HFFc6 (cell line): ENCODE data around the gene SUCO. TPM values are rescaled to one million over a fixed set of nuclear protein-coding genes. Genes with fewer than 3 reads are reported as not detected.

Experiments used
- DNase-seq: peaks from one replicate; pipeline ENCODE4 v3.0.0-alpha.2; 2018
- H3K27ac Mint-ChIP-seq: 2 replicates; pipeline ENCODE4 v1.8.0; 2020; ENCODE audit warnings: mild to moderate bottlenecking, mixed read lengths
- H3K27me3 Mint-ChIP-seq: 2 replicates; pipeline ENCODE4 v1.8.0; 2021; ENCODE audit warnings: mild to moderate bottlenecking, moderate library complexity, mixed read lengths; ENCODE audit not compliant: insufficient read depth
- H3K36me3 Mint-ChIP-seq: 2 replicates; pipeline ENCODE4 v1.8.0; 2021; ENCODE audit warnings: low read depth, mixed read lengths
- H3K4me1 Mint-ChIP-seq: 2 replicates; pipeline ENCODE4 v1.8.0; 2020; ENCODE audit warnings: low read depth, mixed read lengths
- H3K4me3 Mint-ChIP-seq: 2 replicates; pipeline ENCODE4 v1.8.0; 2020; ENCODE audit warnings: mild to moderate bottlenecking, moderate library complexity, mixed read lengths
- H3K9me3 Mint-ChIP-seq: 2 replicates; pipeline ENCODE4 v1.8.0; 2020; ENCODE audit warnings: mild to moderate bottlenecking, mixed read lengths
- total RNA-seq, 6 experiments: library from RNA; stranded (reverse); fragmentation: NEBNext Ultra II Directional; extraction: Animal tissue kit (Norgen Biotek cat#: 25700); gene quantifications; 2 replicates in 1 of 6; 3 replicates in 5 of 6; pipeline ENCODE4 v1.2.3, GENCODE V29; 2021
- TF ChIP-seq, protein P1 (sequence below): fragments of 200-600 bp; sonication (generic); IDR thresholded peaks from 2 replicates; pipeline ENCODE4 v1.5.0; 2021; ENCODE audit warnings: antibody characterized with exemption, mild to moderate bottlenecking

Gene SUCO
- total RNA-seq, 6 experiments from 2014 or later, result 33.9 to 45.2 (median 37.1) TPM

DNA sequence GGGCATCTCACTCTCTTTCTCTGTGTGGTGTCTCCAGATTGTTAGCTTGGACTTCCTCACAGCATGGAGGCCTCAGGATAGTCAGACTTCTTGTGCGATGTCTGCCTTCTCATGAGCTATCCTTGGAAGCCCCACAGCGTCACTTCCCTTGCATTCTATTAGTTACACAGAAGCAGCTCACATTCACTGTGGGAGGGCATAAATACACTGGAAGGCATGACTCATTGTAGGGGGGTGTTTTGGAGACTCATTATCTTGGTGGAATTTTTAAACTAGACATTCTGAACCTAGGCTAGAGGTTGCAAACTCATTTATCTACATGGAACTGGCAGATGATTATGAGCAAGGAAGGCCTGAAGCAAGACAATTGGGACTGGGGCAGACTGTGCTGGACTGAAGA lies 104.6 kb downstream of the SUCO start:
- H3K27ac Mint-ChIP-seq, result peak overlapping the region; percentile 95
- TF ChIP-seq, protein P1, sequence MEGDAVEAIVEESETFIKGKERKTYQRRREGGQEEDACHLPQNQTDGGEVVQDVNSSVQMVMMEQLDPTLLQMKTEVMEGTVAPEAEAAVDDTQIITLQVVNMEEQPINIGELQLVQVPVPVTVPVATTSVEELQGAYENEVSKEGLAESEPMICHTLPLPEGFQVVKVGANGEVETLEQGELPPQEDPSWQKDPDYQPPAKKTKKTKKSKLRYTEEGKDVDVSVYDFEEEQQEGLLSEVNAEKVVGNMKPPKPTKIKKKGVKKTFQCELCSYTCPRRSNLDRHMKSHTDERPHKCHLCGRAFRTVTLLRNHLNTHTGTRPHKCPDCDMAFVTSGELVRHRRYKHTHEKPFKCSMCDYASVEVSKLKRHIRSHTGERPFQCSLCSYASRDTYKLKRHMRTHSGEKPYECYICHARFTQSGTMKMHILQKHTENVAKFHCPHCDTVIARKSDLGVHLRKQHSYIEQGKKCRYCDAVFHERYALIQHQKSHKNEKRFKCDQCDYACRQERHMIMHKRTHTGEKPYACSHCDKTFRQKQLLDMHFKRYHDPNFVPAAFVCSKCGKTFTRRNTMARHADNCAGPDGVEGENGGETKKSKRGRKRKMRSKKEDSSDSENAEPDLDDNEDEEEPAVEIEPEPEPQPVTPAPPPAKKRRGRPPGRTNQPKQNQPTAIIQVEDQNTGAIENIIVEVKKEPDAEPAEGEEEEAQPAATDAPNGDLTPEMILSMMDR, result no peak
- H3K36me3 Mint-ChIP-seq, result peaks cover 18% of the 10 kb centered on the region
- H3K4me1 Mint-ChIP-seq, result peaks cover 48% of the 10 kb centered on the region
- H3K4me3 Mint-ChIP-seq, result peak overlapping the region; percentile 31
- peaks cover 5% of the 10 kb centered on the region; the same call in 1 of the 2 replicates for H3K27me3 Mint-ChIP-seq
- H3K9me3 Mint-ChIP-seq, result peaks cover 19% of the 10 kb centered on the region
- DNase-seq, result peak; percentile 84

DNA sequence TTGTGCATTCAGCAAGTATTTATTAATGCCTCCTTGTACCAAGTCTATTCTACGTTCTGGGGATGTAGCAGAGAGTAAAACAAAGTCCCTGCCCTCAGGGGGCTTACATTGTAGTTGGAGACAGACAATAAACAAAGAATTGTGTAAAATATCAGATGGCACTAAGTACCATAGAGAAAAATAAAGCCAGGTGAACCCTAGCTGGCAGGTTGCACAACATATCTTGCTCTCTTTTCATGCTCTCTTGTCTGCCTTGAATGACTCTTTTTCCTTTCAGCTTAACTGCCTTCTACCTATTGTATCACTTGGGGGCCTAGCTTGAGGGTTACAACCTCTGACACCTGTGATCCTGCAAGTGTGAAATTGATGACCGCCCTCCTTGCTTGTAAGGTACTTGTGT lies 105.3 kb downstream of the SUCO start:
- Mint-ChIP-seq H3K27me3 (peaks cover 5% of the 10 kb centered on the region; the same call in 1 of the 2 replicates), H3K36me3 (peaks cover 18% of the 10 kb centered on the region), H3K9me3 (peaks cover 19% of the 10 kb centered on the region), H3K4me1 (peaks cover 56% of the 10 kb centered on the region), H3K27ac (peak overlapping the region; percentile 95), H3K4me3 (peak overlapping the region; percentile 72)
- DNase-seq, result no peak
- TF ChIP-seq, protein P1, result no peak

DNA sequence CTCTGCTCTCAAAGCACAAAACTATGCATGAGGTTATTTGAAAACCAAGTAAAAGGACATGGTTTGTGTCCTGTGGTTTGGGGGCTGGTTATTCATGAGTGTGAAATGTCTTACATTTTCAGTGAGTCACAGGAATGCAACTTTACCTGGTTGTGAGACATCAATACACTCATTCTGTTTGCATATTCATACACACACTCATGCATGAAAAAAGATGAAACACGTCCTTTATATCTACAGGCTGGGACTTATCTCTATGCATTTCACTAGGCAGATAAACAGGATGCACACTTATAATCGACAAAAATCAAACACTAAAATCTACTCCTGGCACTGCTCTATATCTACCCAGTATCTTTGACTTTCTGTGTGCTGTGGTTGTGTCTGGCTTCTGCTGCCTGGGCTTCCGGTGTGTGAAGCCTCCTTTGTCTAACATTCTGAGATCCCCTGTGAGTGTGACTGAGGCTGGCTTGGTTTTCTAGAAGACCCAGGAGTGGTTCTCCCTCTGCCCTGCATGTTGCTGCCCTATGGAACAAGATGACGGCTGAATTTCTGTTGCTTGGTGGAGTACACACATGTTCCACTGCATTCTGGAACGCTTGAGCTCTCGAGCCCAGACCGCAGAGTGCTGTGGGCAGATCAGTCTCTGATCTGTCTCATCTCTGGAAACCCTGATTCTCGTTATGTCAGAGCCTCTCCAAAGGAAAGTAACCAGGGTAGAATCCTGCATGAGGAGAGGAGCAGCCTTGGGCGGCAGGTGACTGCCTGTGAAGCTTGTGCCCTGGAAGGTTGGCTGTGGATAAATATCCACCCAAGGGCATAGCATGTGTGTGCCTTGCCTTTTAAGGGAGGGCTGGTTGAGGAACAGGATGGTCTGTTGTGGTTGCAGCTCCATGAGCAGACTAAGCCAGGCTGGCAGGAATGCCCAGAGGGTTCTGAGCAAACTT lies 106.2 kb downstream of the SUCO start:
- peak overlapping the region; percentile 95 for H3K27ac Mint-ChIP-seq
- peak overlapping the region; percentile 72 for H3K4me3 Mint-ChIP-seq
- peaks cover 13% of the 10 kb centered on the region for H3K36me3 Mint-ChIP-seq
- peaks cover 65% of the 10 kb centered on the region for H3K4me1 Mint-ChIP-seq
- DNase-seq, result peak; percentile 94
- peaks cover 19% of the 10 kb centered on the region for H3K9me3 Mint-ChIP-seq
- TF ChIP-seq, protein P1, result no peak
- peaks cover 5% of the 10 kb centered on the region; the same call in 1 of the 2 replicates for H3K27me3 Mint-ChIP-seq

DNA sequence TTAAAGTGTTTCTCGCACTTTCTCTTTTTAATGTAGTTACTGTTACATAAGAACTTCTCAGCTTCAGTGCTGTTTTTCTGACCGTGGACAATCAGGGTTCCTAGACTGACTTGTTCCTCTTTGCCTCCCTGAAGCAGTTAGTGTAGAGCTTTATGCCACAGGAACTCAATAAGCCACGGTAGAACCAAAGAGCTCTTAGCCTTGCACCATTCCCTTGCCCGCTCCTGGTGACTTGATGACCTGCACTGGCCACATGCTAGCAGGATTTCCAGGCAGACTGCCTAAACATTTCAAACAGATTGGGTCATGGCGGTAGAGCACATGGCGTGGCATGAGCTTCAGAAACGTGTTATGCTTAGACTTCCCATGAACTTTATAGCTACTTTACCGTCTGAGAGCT lies 107.2 kb downstream of the SUCO start:
- peaks cover 5% of the 10 kb centered on the region for H3K27me3 Mint-ChIP-seq
- TF ChIP-seq, protein P1, result no peak
- H3K4me3 Mint-ChIP-seq, result peak overlapping the region; percentile 72; the same call in 1 of the 2 replicates
- H3K27ac Mint-ChIP-seq, result peak overlapping the region; percentile 95
- peaks cover 19% of the 10 kb centered on the region for H3K9me3 Mint-ChIP-seq
- peaks cover 66% of the 10 kb centered on the region for H3K4me1 Mint-ChIP-seq
- no peak for DNase-seq
- peaks cover 13% of the 10 kb centered on the region for H3K36me3 Mint-ChIP-seq

DNA sequence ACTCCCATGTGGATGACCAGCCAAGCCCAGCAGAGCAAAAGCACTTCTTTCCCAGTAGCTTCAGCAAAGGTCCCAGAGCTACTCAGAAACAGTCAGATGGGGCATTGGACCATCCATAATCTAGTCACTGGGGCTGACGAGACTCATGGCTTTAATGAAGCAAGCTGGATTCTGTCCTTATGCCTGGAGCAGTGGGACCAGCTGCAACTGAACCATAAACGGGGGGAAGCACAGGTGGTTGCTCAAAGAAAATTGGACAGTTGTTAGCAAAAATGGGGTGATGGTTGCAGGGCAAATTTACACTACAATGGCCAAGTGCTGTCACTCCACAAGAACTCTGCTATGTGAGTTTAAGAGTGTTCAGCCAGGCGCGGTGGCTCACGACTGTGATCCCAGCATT lies 108.5 kb downstream of the SUCO start:
- Mint-ChIP-seq H3K9me3 (peaks cover 11% of the 10 kb centered on the region), H3K4me1 (peaks cover 68% of the 10 kb centered on the region), H3K27ac (no peak overlapping the region), H3K27me3 (peaks cover 5% of the 10 kb centered on the region), H3K36me3 (peaks cover 11% of the 10 kb centered on the region), H3K4me3 (no peak overlapping the region)
- TF ChIP-seq, protein P1, result no peak
- no peak for DNase-seq
